ENCODE data around the gene ARHGAP25.

- TF ChIP-seq CTCF (IDR thresholded peaks at IDR 0.05), result no peak
- no peak for TF ChIP-seq POLR2A (IDR thresholded peaks at IDR 0.05)
These were observed 22.5 kb downstream of the ARHGAP25 start for GRCh38 chr2:68757081-68757480.

All from heart left ventricle (tissue), 13 donors.